Naive thymus-derived CD8-positive, alpha-beta T cell (primary cell): Measurements from ENCODE around the gene GPR146. TPM values are rescaled to one million over a fixed set of nuclear protein-coding genes. Genes with fewer than 3 reads are reported as not detected.

Source experiments
- ATAC-seq, 2 donors: fragments of 150-1000 bp; cut with Tn5 transposase in 1 of 2; sonication (Bioruptor Pico), chemical (Tn5 transposase) in 1 of 2; 1 replicate in 1 of 2; 2 replicates in 1 of 2; pipeline ENCODE4 v1.10.0; 2021; ENCODE audit warnings: mild to moderate bottlenecking in 2 of 2, moderate library complexity in 2 of 2
- POLR2A ChIA-PET: fragments of 350-600 bp; sonication (Branson Sonifier 250); formaldehyde crosslinking; loops from one replicate; lab custom pipeline; 2021; ENCODE audit warnings: antibody characterized with exemption; lab: Charles Lee
- DNase-seq, 10 donors: peaks; one replicate each; pipeline versions ENCODE4 v3.0.0 to v3.0.0-alpha.2; 2020 to 2022
- H3K27ac Mint-ChIP-seq, 10 donors: one replicate each; pipeline ENCODE4 v1.8.0; 2020 to 2022; ENCODE audit warnings: mild to moderate bottlenecking in 10 of 10, mixed read lengths in 10 of 10, moderate library complexity in 4 of 10, inconsistent platforms in 1 of 10
- H3K27me3 Mint-ChIP-seq, 5 donors: one replicate each; pipeline ENCODE4 v1.8.0; 2021 to 2022; ENCODE audit warnings: mixed read lengths in 5 of 5
- H3K36me3 Mint-ChIP-seq, 3 donors: one replicate each; pipeline ENCODE4 v1.8.0; 2020 to 2022; ENCODE audit warnings: mixed read lengths in 3 of 3, mild to moderate bottlenecking in 2 of 3, inconsistent platforms in 1 of 3
- H3K4me1 Mint-ChIP-seq, 4 donors: one replicate each; pipeline ENCODE4 v1.8.0; 2021 to 2022; ENCODE audit warnings: mixed read lengths in 4 of 4
- H3K4me3 Mint-ChIP-seq, 10 donors: one replicate each; pipeline ENCODE4 v1.8.0; 2020 to 2022; ENCODE audit warnings: mild to moderate bottlenecking in 10 of 10, mixed read lengths in 10 of 10, moderate library complexity in 6 of 10, inconsistent platforms in 1 of 10
- H3K9me3 Mint-ChIP-seq, 9 donors: one replicate each; pipeline ENCODE4 v1.8.0; 2020 to 2022; ENCODE audit warnings: mixed read lengths in 9 of 9, mild to moderate bottlenecking in 3 of 9, inconsistent platforms in 1 of 9, moderate library complexity in 1 of 9
- polyA plus RNA-seq, 3 donors: library from polyadenylated mRNA; unstranded; fragments of 300-500 nt; fragmentation: Illumina TruSeq; gene quantifications; one replicate each; pipeline ENCODE4 v1.2.3, GENCODE V29; 2021
- total RNA-seq, 8 experiments: library from RNA in 2 of 8; stranded (reverse) in 2 of 8; gene quantifications; one replicate each; pipeline ENCODE4 v1.2.3 and lab custom pipeline; 2021 to 2026

Gene GPR146
- total and polyA plus RNA-seq, 5 experiments from 2014 or later = 1.4 to 9.5 (median 3.8) TPM

GRCh38 chr7:1057416-1058291 lies 13.3 kb downstream of the GPR146 start:
- peak overlapping the region in 1 of 10 donors; percentile 27 for H3K27ac Mint-ChIP-seq
- H3K36me3 Mint-ChIP-seq = peaks cover 0 to 4% (median 3%) of the 10 kb centered on the region in 3 donors
- ATAC-seq = no peak

GRCh38 chr7:1058311-1058710 lies 14.0 kb downstream of the GPR146 start:
- H3K27ac Mint-ChIP-seq = peak overlapping the region in 1 of 10 donors; percentile 69
- POLR2A ChIA-PET = no interaction called here
- ATAC-seq = no peak
- peaks cover 9 to 36% (median 32%) of the 10 kb centered on the region in 4 donors for H3K4me1 Mint-ChIP-seq
- H3K4me3 Mint-ChIP-seq = no peak overlapping the region
- H3K9me3 Mint-ChIP-seq = peaks cover 0 to 2% (median 0%) of the 10 kb centered on the region in 9 donors
- peaks cover 0 to 11% (median 0%) of the 10 kb centered on the region in 5 donors for H3K27me3 Mint-ChIP-seq
- peaks cover 0 to 5% (median 3%) of the 10 kb centered on the region in 3 donors for H3K36me3 Mint-ChIP-seq
- peak in 1 of 10 donors; percentile 40 for DNase-seq

More at GRCh38 chr7:1057416-1058291, 13.3 kb downstream of the GPR146 start:
- peaks cover 9 to 36% (median 32%) of the 10 kb centered on the region in 4 donors for H3K4me1 Mint-ChIP-seq
- H3K4me3 Mint-ChIP-seq = no peak overlapping the region
- peak in 1 of 10 donors; percentile 43 for DNase-seq
- peaks cover 0 to 5% (median 0%) of the 10 kb centered on the region in 5 donors for H3K27me3 Mint-ChIP-seq
- peaks cover 0 to 2% (median 0%) of the 10 kb centered on the region in 9 donors for H3K9me3 Mint-ChIP-seq
- POLR2A ChIA-PET = interaction anchor here (1.3 to 4.3 kb wide), 2 partner anchors 8 to 30 kb away, joined by 3 to 26 read pairs; no protein-coding TSS in a partner anchor

GRCh38 chr7:1058821-1059199 lies 14.5 kb downstream of the GPR146 start:
- ATAC-seq (no peak), DNase-seq (peak in 1 of 10 donors; percentile 13)
- POLR2A ChIA-PET = no interaction called here
- H3K9me3 Mint-ChIP-seq = peaks cover 0 to 2% (median 0%) of the 10 kb centered on the region in 9 donors
- H3K36me3 Mint-ChIP-seq = peaks cover 0 to 7% (median 5%) of the 10 kb centered on the region in 3 donors
- H3K27ac Mint-ChIP-seq = peak overlapping the region in 3 of 10 donors; percentile 20 to 69 (median 49)
- peaks cover 9 to 35% (median 32%) of the 10 kb centered on the region in 4 donors for H3K4me1 Mint-ChIP-seq
- H3K4me3 Mint-ChIP-seq = no peak overlapping the region
- peaks cover 0 to 16% (median 0%) of the 10 kb centered on the region in 5 donors for H3K27me3 Mint-ChIP-seq

- DNase-seq = peak in 2 of 10 donors; percentile 15 to 23
- Mint-ChIP-seq H3K9me3 (peaks cover 0 to 2% (median 0%) of the 10 kb centered on the region in 9 donors), H3K27ac (peak overlapping the region in 3 of 10 donors; percentile 15 to 69 (median 20)), H3K4me3 (no peak overlapping the region), H3K4me1 (peaks cover 9 to 32% (median 29%) of the 10 kb centered on the region in 4 donors), H3K36me3 (peaks cover 0 to 7% (median 6%) of the 10 kb centered on the region in 3 donors), H3K27me3 (peaks cover 0 to 19% (median 0%) of the 10 kb centered on the region in 5 donors)
- POLR2A ChIA-PET = interaction anchor here (1.3 to 1.4 kb wide), 2 partner anchors 14 to 30 kb away, joined by 3 to 4 read pairs; partner anchors contain the start of gene GPR146
- ATAC-seq = peak in 1 of 2 donors; percentile 16
Measured at GRCh38 chr7:1059200-1060091, 15.1 kb downstream of the GPR146 start.

- ATAC-seq = no peak
- H3K36me3 Mint-ChIP-seq = peaks cover 0 to 7% (median 6%) of the 10 kb centered on the region in 3 donors
- H3K4me3 Mint-ChIP-seq = no peak overlapping the region
- peaks cover 0 to 19% (median 0%) of the 10 kb centered on the region in 5 donors for H3K27me3 Mint-ChIP-seq
- peaks cover 0 to 2% (median 0%) of the 10 kb centered on the region in 9 donors for H3K9me3 Mint-ChIP-seq
- peaks cover 6 to 27% (median 23%) of the 10 kb centered on the region in 4 donors for H3K4me1 Mint-ChIP-seq
- DNase-seq = no peak
- no peak overlapping the region for H3K27ac Mint-ChIP-seq
- POLR2A ChIA-PET = interaction anchor here (1.0 to 1.4 kb wide), 3 partner anchors 13 to 31 kb away, joined by 3 to 4 read pairs (median 4); partner anchors contain the start of gene GPR146
Measured at GRCh38 chr7:1060315-1061072, 16.1 kb downstream of the GPR146 start.

- no peak for ATAC-seq
- Mint-ChIP-seq H3K27me3 (peaks cover 0 to 19% (median 0%) of the 10 kb centered on the region in 5 donors), H3K9me3 (peaks cover 0 to 2% (median 0%) of the 10 kb centered on the region in 9 donors), H3K4me1 (peaks cover 7 to 26% (median 21%) of the 10 kb centered on the region in 4 donors), H3K27ac (peak overlapping the region in 1 of 10 donors; percentile 44), H3K4me3 (no peak overlapping the region), H3K36me3 (peaks cover 0 to 7% (median 6%) of the 10 kb centered on the region in 3 donors)
- POLR2A ChIA-PET = interaction anchor here (0.9 to 1.4 kb wide), 4 partner anchors 12 to 246 kb away, joined by 3 to 4 read pairs (median 4); partner anchors contain the start of gene GPR146
- no peak for DNase-seq
Measured at GRCh38 chr7:1061180-1061579, 16.8 kb downstream of the GPR146 start.

- Mint-ChIP-seq H3K36me3 (peaks cover 0 to 7% (median 6%) of the 10 kb centered on the region in 3 donors), H3K27ac (peak overlapping the region in 1 of 10 donors; percentile 11)
Measured at GRCh38 chr7:1062296-1063294, 18.2 kb downstream of the GPR146 start.

GRCh38 chr7:1063361-1063760 lies 19.0 kb downstream of the GPR146 start:
- POLR2A ChIA-PET = no interaction called here
- no peak for DNase-seq
- ATAC-seq = no peak
- Mint-ChIP-seq H3K36me3 (peaks cover 0 to 7% (median 6%) of the 10 kb centered on the region in 3 donors), H3K27ac (no peak overlapping the region), H3K27me3 (peaks cover 0 to 19% (median 0%) of the 10 kb centered on the region in 5 donors), H3K4me3 (no peak overlapping the region), H3K4me1 (peaks cover 7 to 26% (median 19%) of the 10 kb centered on the region in 4 donors), H3K9me3 (peaks cover 0 to 2% (median 0%) of the 10 kb centered on the region in 9 donors)

More at GRCh38 chr7:1062296-1063294, 18.2 kb downstream of the GPR146 start:
- Mint-ChIP-seq H3K4me1 (peaks cover 7 to 26% (median 19%) of the 10 kb centered on the region in 4 donors), H3K27me3 (peaks cover 0 to 19% (median 0%) of the 10 kb centered on the region in 5 donors), H3K4me3 (peak overlapping the region in 1 of 10 donors; percentile 54), H3K9me3 (peaks cover 0 to 2% (median 0%) of the 10 kb centered on the region in 9 donors)
- no peak for DNase-seq
- POLR2A ChIA-PET = no interaction called here
- no peak for ATAC-seq

GRCh38 chr7:1064581-1064980 lies 20.2 kb downstream of the GPR146 start:
- no peak for DNase-seq
- Mint-ChIP-seq H3K36me3 (peaks cover 0 to 6% (median 2%) of the 10 kb centered on the region in 3 donors), H3K4me1 (peaks cover 5 to 21% (median 19%) of the 10 kb centered on the region in 4 donors), H3K27ac (no peak overlapping the region), H3K9me3 (peaks cover 0 to 2% (median 0%) of the 10 kb centered on the region in 9 donors), H3K4me3 (no peak overlapping the region), H3K27me3 (peaks cover 0 to 19% (median 0%) of the 10 kb centered on the region in 5 donors)
- no peak for ATAC-seq
- POLR2A ChIA-PET = interaction anchor here (2.0 to 2.7 kb wide), 3 partner anchors 9 to 89 kb away, joined by 7 to 36 read pairs (median 10); partner anchors contain the start of gene COX19

GRCh38 chr7:1065263-1065584 lies 20.9 kb downstream of the GPR146 start:
- ATAC-seq = no peak
- Mint-ChIP-seq H3K4me3 (peak overlapping the region; percentile 39 to 81 (median 66)), H3K27ac (peak overlapping the region in 1 of 10 donors; percentile 15), H3K36me3 (peaks cover 0 to 6% (median 2%) of the 10 kb centered on the region in 3 donors), H3K9me3 (peaks cover 0 to 2% (median 0%) of the 10 kb centered on the region in 9 donors), H3K4me1 (peaks cover 5 to 21% (median 18%) of the 10 kb centered on the region in 4 donors), H3K27me3 (peaks cover 0 to 19% (median 0%) of the 10 kb centered on the region in 5 donors)
- no peak for DNase-seq
- POLR2A ChIA-PET = interaction anchor here (0.9 to 2.7 kb wide), 9 partner anchors 8 to 105 kb away, joined by 3 to 36 read pairs (median 3); partner anchors contain the start of gene COX19
